Sigmoid colon (tissue), 7 donors: Measurements from ENCODE around the gene DDX39A. TPM values are rescaled to one million over a fixed set of nuclear protein-coding genes. Genes with fewer than 3 reads are reported as not detected.

ENCODE experiments used
- DNase-seq: peaks from one replicate; pipeline ENCODE4 v3.0.0-alpha.2; 2019
- H3K27ac ChIP-seq, 4 donors: fragments of 200-600 bp; sonication (generic); one replicate each; pipeline ENCODE4 v1.5.1; 2016 to 2019; ENCODE audit warnings: mild to moderate bottlenecking in 1 of 4
- H3K27me3 ChIP-seq, 3 donors: fragments of 200-600 bp; sonication (generic); one replicate each; pipeline ENCODE4 v1.5.1; 2019; ENCODE audit warnings: mild to moderate bottlenecking in 1 of 3
- H3K36me3 ChIP-seq, 4 donors: fragments of 200-600 bp; sonication (generic); one replicate each; pipeline ENCODE4 v1.5.1; 2016 to 2019
- H3K4me1 ChIP-seq, 4 donors: fragments of 200-600 bp; sonication (generic); one replicate each; pipeline ENCODE4 v1.5.1; 2017 to 2019
- H3K4me3 ChIP-seq, 4 donors: fragments of 200-600 bp; sonication (generic); one replicate each; pipeline ENCODE4 v1.5.1; 2017 to 2019; ENCODE audit warnings: mild to moderate bottlenecking in 2 of 4, moderate library complexity in 1 of 4
- H3K9me3 ChIP-seq, 4 donors: fragments of 200-600 bp in 3 of 4; sonication (generic) in 3 of 4; one replicate each; pipeline versions ENCODE4 v1.5.1 to v1.6.1; 2013 to 2019
- CTCF ChIP-seq, 4 experiments: fragments of 450-650 bp in 3 of 4; fragments of 200-600 bp in 1 of 4; IDR thresholded peaks; one replicate each; pipeline ENCODE4 v1.5.1; 2016 to 2019; ENCODE audit warnings: antibody characterized with exemption in 4 of 4, mild to moderate bottlenecking in 3 of 4, moderate library complexity in 2 of 4
- EP300 ChIP-seq, 4 donors: sonication (generic); formaldehyde crosslinking; IDR thresholded peaks; one replicate each; pipeline ENCODE4 v1.6.1; 2017; ENCODE audit warnings: antibody characterized with exemption in 4 of 4
- POLR2A ChIP-seq, 2 donors: fragments of 450-650 bp; IDR thresholded peaks; one replicate each; pipeline ENCODE4 v1.6.1; 2016; ENCODE audit warnings: antibody characterized with exemption in 2 of 2, mild to moderate bottlenecking in 2 of 2, moderate library complexity in 2 of 2
- POLR2AphosphoS5 ChIP-seq, 4 donors: sonication (generic); formaldehyde crosslinking; IDR thresholded peaks; one replicate each; pipeline ENCODE4 v1.6.1; 2017; ENCODE audit warnings: antibody characterized with exemption in 4 of 4
- WGBS, 2 donors: extraction: QIAGEN DNeasy Blood & Tissue Kit; methylation state at CpG; one replicate each; pipeline ENCODE4 v1.1.7; 2013; 5-methylcytosine and 5-hydroxymethylcytosine counted together
- intact Hi-C: fragments of 100-400 bp; cut with DNase I; formaldehyde crosslinking; loops from one replicate; pipeline ENCODE4 v1.15.1; 2023
- polyA plus RNA-seq, 3 donors: library from polyadenylated mRNA; stranded (reverse); fragments of 200-250 nt; gene quantifications; one replicate each; pipeline ENCODE4 v1.2.3, GENCODE V29; 2013
- total RNA-seq, 4 donors: library from RNA; depleted of rRNA; stranded (reverse); fragments of >200 nt; gene quantifications; one replicate each; pipeline ENCODE4 v1.1.0, GENCODE V29; 2016
- donor health status: healthy with polysubstance abuse.
- donor health status: Bipolar disorder and iron deficiency.
- donor health status: healthy.

The DDX39A gene
- total and polyA plus RNA-seq, 7 donors = 37.8 to 161 (median 43.6) TPM

- Histone ChIP-seq H3K27ac (peak overlapping the region; percentile 32 to 43 (median 34)), H3K27me3 (no peaks in the 10 kb centered on the region), H3K36me3 (peaks cover 20 to 54% (median 30%) of the 10 kb centered on the region in 4 donors), H3K9me3 (no peaks in the 10 kb centered on the region), H3K4me3 (peak overlapping the region in 2 of 4 donors; percentile 22 to 26), H3K4me1 (peaks cover 0 to 28% (median 17%) of the 10 kb centered on the region in 4 donors)
- intact Hi-C loops = no loop called here
- peak; percentile 78 for DNase-seq
- TF ChIP-seq POLR2A (IDR thresholded peaks at IDR 0.05) (no peak), EP300 (IDR thresholded peaks at IDR 0.05) (no peak), POLR2AphosphoS5 (IDR thresholded peaks at IDR 0.05) (no peak), CTCF (IDR thresholded peaks at IDR 0.05) (no peak)
- 19 to 40% methylated on average over 9 of the region's 9 CpGs for WGBS, 2 donors
Measured at GRCh38 chr19:14440049-14440448, 20.9 kb upstream of the DDX39A start.

DNA sequence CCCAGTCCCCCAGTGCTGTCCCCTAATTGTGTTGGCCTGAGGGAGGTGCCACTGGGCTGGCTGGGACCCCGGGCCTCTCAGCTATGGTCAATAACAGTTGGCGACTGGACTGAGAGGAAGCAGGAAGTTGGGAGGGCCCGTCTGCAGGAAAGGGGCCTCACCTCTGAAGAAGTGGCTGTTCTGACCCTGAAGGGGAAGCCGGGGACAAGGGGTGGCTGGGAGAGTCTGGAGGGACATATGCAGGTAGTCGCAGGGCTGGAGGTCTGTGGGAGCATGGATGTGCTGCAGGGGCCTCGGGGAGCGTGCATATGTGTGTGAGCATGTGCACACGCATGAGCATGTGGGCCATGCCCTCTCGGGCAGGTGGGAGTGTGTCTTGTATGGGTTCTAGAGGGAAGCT is 19.9 kb upstream of the DDX39A start:
- DNase-seq = no peak
- Histone ChIP-seq H3K4me3 (no peak overlapping the region), H3K36me3 (peaks cover 12 to 44% (median 20%) of the 10 kb centered on the region in 4 donors), H3K27ac (no peak overlapping the region), H3K9me3 (no peaks in the 10 kb centered on the region), H3K27me3 (no peaks in the 10 kb centered on the region), H3K4me1 (peaks cover 0 to 39% (median 26%) of the 10 kb centered on the region in 4 donors)
- WGBS, 2 donors = 64 to 80% methylated on average over 9 of the region's 9 CpGs
- intact Hi-C loops = no loop called here
- TF ChIP-seq POLR2A (IDR thresholded peaks at IDR 0.05) = no peak
- TF ChIP-seq CTCF (IDR thresholded peaks at IDR 0.05) = no peak
- no peak for TF ChIP-seq POLR2AphosphoS5 (IDR thresholded peaks at IDR 0.05)
- TF ChIP-seq EP300 (IDR thresholded peaks at IDR 0.05) = no peak

DNA sequence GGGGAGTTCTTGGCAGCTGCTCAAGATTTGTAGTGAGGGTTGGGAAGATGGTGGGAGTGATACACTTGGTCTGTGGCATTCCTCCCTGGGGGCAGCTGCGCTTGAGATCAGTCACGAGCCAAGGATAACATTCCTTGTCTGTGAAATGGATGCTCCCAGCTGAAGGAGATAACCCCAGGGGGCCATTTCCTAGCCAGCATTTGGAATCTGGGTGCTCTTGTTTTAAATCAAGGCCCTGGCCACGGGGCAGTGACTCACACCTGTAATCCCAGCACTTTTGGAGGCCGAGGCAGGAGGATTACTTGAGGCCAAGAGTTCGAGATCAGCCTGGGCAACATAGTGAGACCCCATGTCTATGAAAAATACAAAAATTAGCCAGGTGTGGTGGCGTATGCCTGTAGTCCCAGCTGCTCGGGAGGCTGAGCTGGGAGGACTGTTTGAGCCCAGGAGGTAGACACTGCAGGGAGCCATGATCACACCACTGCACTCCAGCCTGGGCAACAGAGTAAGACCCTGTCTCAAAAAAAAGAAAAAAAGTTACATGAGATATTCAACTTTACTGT is 18.5 kb upstream of the DDX39A start:
- intact Hi-C loops = no loop called here
- Histone ChIP-seq H3K27me3 (no peaks in the 10 kb centered on the region), H3K27ac (no peak overlapping the region), H3K36me3 (peaks cover 0 to 30% (median 7%) of the 10 kb centered on the region in 4 donors), H3K4me1 (peaks cover 0 to 49% (median 30%) of the 10 kb centered on the region in 4 donors), H3K4me3 (no peak overlapping the region), H3K9me3 (no peaks in the 10 kb centered on the region)
- TF ChIP-seq CTCF (IDR thresholded peaks at IDR 0.05) (no peak), POLR2AphosphoS5 (IDR thresholded peaks at IDR 0.05) (no peak), EP300 (IDR thresholded peaks at IDR 0.05) (no peak), POLR2A (IDR thresholded peaks at IDR 0.05) (no peak)
- 94% methylated on average over 7 of the region's 7 CpGs for WGBS, 2 donors
- DNase-seq = no peak

DNA sequence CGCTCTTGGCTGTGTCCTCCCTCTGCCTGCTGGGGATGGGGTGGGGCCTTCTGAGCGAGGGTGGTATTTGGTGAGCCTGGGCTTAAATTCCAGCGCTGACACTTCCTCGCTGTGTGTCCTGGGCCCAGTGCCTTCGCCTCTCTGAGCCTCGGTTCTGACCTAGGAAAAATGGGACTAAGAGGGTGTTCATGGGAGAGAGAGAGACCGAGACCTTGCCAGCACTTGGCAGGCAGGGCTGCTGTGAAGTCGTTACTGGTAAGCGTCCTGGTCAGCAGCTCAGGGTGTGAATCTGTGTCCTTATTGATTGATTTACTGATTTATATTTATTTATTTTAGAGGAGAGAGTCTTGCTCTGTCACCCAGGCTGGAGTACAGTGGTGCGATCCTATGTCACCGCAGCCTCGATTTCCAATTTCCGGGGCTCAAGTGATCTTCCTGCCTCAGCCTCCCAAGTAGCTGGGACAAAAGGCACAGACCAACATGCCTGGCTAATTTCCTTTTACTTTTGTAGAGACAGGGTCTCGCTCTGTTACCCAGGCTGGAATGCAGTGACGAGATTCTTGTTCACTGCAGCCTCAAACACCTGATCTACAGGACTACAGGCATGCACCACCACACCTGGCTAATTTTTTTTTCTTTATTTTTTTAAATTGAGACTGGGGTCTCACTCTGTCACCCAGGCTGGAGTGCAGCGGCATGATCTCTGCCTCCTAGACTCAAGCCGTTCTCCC is 16.3 kb upstream of the DDX39A start:
- Histone ChIP-seq H3K9me3 (no peaks in the 10 kb centered on the region), H3K36me3 (peaks cover 0 to 12% (median 0%) of the 10 kb centered on the region in 4 donors), H3K27me3 (no peaks in the 10 kb centered on the region), H3K4me1 (peaks cover 0 to 61% (median 34%) of the 10 kb centered on the region in 4 donors), H3K27ac (peak overlapping the region; percentile 88 to 92 (median 90)), H3K4me3 (peak overlapping the region in 1 of 4 donors; percentile 98)
- intact Hi-C loops = no loop called here
- no peak for TF ChIP-seq POLR2A (IDR thresholded peaks at IDR 0.05)
- TF ChIP-seq CTCF (IDR thresholded peaks at IDR 0.05) = no peak
- WGBS, 2 donors = 84 to 85% methylated on average over 17 of the region's 17 CpGs
- DNase-seq = no peak
